Measurements from ENCODE around the gene GTPBP6.
"Not testable (repeated sequence)": the region's sequence is repeated elsewhere in the genome, so short reads cannot be mapped to it uniquely, and the experiment has no call there.

The GTPBP6 gene

DNA sequence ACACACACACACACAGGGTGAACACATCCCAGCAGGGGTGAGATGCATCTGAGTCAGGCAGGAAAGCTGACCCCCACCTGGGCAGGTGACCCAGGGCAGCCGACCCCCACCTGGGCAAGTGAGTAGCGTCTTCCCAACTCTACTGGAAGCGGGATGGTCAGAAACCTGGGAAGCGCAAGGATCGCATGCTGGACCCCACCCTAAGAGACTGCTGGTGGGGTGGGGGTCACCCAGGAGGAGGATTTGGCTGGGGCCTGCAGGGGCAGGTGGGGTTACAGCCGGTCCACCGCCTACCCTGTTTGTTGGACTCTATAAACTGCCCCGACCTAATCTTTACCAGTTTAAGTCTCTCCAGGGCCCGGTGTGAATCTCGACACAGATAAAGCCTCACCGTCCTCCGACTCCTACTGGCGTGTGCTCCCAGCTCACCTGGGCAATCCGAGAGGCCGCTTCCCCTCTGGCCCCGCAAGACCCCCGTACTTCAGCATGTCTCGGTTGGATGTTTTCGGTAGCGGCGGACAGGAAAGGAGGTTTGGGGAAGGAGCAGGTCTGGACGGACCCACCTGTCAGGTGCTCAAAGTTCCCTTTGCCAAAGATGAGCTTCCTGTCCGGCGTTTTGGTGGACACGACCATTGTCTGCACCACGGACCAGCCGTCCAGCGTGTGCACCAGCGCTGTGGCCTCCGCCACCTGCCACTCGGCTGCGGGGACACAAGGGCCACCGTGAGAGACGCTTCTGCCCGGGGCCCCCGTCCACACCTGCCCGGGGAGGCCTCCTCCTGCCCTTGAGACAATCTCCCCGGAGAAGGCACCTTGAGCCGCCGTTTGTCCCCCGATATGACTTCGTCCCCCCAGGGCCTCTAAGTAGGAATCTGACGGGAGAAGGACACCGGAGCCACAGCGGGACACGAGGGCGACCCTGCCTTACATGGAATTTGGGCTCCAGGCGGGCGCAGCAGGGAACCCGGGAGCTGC, 2.0 kb downstream of the GTPBP6 start:
- DNase-seq: peak in 1 of 5 donors; percentile 4

GRCh38 chrX:314781-315595, 3.6 kb downstream of the GTPBP6 start:
- DNase-seq: no peak

DNA sequence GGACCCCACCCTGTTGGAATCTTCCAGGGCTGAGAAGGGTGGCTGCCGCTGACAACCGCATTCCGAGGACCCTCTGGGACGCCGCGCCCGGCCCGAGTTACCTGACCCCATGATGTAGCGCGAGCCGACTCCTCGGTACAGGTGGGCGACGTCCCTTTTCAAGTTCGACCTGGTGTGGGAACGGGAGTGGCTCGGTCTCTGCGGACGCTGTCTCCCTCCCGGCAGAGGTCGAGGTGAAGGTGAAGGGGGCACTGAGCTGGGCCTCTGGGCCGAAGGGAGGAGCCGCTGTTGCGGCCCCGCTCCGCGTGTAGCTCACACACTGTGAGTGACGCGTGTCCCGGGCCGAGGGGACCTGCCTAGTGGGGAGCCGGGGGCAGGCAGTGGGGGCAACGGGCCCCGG, 4.5 kb downstream of the GTPBP6 start:
- peak in 1 of 5 donors; percentile 7 for DNase-seq

DNA sequence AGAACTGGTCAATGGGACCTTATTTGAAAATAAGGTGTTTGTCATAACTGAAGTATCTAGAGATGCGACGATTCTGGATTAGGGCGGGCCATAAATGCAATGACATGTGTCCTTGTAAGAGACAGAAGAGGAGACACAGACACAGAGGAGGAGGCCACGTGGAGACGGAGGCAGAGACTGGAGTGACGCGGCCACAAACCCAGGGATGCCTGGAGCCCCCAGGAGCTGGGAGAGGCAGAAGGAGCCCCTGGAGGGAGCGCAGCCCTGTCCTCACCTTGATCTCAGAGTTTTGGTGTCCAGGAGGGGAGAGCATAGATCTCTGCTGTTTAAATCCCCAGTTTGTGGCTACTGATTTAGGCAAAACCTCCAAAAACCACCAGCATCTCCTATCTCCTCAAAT, 5.0 kb downstream of the GTPBP6 start:
- peak in 1 of 5 donors; percentile 6 for DNase-seq

GRCh38 chrX:312621-313331, 5.8 kb downstream of the GTPBP6 start:
- peak in 1 of 5 donors; percentile 5 for DNase-seq

GRCh38 chrX:311156-312129, 7.2 kb downstream of the GTPBP6 start:
- DNase-seq: no peak

GRCh38 chrX:310621-311155, 7.9 kb downstream of the GTPBP6 start:
- no peak for DNase-seq

DNA sequence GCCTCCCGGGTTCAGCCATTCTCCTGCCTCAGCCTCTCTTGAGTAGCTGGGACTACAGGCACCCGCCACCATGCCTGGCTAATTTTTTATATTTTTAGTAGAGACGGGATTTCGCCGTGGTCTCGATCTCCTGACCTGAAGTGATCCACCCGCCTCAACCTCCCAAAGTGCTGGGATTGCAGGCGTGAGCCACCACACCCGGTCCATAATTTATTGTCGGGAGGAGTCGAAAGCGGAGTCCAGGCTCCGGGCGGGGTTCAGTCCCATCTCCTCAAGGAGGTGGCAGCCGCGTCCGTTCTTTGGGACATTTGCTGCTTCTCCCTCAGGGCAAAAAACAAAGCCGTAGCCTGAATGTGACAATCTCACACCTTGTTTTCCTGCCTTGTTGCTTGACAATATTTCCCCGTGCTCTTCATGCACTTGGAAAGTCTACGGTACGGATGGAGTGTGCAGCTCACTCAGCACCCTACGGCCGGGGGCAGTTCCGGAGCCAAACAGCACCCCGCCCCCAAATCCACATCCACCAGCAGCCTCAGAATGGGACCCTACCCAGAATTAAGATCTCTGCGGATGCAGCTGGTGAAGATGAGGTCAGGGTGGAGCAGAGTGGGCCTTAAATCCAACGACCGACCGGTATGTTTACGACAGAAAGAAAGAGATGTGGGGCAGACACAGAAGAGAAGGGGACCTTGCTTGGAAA, 9.6 kb downstream of the GTPBP6 start:
- DNase-seq: no peak

GRCh38 chrX:307261-308111, 11.1 kb downstream of the GTPBP6 start:
- DNase-seq: no peak

DNA sequence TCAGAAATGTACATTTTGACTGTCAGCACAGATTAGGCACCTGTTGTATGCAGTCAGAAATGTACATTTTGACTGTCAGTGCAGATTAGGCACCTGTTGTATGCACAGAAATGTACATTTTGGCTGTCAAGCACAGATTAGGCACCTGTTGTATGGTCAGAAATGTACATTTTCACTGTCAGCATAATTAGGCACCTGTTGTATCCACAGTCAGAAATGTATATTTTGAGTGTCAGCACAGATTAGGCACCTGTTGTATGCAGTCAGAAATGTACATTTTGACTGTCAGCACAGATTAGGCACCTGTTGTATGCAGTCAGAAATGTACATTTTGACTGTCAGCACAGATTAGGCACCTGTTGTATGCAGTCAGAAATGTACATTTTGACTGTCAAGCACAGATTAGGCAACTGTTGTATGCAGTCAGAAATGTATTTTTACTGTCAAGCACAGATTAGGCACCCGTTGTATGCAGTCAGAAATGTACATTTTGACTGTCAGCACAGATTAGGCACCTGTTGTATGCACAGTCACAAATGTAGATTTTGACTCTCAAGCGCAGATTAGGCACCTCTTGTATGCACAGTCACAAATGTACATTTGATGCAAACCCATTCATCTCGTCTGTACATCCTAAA, 11.9 kb downstream of the GTPBP6 start:
- DNase-seq: not testable (repeated sequence)

DNA sequence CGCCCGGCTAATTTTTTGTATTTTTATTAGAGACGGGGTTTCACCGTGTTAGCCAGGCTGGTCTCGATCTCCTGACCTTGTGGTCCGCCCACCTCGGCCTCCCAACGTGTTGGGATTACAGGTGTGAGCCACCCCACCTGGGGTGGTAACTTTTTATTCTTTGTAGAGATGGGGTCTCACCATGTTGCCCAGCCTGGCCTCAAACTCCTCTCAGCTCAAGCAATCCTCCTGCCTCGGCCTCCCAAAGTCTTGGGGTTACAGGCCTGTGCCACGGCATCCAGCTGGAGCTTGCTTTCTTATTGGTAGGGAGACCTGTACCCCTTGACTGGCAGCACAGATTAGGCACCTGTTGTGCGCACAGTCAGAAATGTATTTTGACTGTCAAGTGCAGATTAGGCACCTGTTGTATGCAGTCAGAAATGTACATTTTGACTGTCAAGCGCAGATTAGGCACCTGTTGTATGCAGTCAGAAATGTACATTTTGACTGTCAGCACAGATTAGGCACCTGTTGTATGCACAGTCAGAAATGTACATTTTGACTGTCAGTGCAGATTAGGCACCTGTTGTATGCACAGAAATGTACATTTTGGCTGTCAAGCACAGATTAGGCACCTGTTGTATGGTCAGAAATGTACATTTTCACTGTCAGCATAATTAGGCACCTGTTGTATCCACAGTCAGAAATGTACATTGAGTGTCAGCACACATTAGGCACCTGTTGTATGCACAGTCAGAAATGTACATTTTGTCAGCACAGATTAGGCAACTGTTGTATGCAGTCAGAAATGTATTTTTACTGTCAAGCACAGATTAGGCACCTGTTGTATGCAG, 12.6 kb downstream of the GTPBP6 start:
- not testable (repeated sequence) for DNase-seq

- DNase-seq: no peak
Measured at GRCh38 chrX:302975-303374, 15.6 kb downstream of the GTPBP6 start.

DNA sequence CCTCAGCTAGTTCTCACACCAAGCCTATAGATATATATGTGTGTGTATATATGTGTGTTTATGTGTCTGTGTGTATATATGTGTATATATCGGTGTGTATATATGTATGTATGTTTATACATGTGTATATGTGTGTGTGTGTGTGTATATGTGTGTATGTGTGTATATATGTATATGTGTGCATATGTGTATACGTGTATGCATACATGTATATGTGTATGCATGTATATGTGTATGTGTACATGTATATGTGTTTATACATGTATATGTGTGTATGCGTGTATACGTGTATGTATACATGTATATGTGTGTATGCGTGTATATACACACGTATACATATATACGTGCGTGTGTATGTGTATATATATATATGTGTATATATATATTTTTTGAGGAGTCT, 18.3 kb downstream of the GTPBP6 start:
- DNase-seq: no peak

DNA sequence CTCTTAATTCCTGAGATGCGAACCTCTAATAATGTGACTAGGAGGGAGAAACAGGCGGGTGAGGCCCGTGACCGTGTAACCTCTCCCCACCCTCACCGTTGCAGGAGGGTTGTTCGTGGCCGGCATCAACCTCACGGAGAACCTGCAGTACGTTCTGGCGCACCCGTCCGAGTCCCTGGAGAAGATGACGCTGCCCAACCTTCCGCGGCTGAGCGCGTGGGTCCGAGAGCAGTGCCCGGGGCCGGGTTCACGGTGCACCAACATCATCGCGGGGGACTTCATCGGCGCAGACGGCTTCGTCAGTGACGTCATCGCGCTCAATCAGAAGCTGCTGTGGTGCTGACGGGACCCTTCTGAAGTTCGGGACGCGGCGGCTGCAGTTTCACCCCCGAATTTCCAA, 19.6 kb downstream of the GTPBP6 start:
- no peak for DNase-seq

DNA sequence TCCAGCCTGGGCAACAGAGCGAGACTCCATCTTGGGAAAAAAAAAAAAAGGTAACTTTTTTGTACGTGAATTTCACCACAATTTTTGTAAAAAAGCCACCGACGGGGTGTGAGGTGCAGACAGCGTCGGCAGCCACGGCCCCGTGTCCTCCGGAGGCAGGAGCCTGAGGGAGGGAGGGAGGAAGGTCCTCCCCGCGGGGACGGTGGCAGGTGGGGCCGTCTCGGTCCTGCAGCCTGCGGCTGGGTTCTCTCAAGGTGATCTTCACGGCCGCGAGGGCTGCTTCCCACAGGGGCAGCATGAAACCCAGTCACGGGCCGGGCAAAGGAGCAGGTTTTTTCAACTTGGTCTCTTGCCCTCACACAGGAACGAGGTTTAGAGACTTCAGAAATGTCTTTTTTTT, 23.5 kb downstream of the GTPBP6 start:
- no peak for DNase-seq

GRCh38 chrX:292900-293897, 25.4 kb downstream of the GTPBP6 start:
- no peak for DNase-seq

DNA sequence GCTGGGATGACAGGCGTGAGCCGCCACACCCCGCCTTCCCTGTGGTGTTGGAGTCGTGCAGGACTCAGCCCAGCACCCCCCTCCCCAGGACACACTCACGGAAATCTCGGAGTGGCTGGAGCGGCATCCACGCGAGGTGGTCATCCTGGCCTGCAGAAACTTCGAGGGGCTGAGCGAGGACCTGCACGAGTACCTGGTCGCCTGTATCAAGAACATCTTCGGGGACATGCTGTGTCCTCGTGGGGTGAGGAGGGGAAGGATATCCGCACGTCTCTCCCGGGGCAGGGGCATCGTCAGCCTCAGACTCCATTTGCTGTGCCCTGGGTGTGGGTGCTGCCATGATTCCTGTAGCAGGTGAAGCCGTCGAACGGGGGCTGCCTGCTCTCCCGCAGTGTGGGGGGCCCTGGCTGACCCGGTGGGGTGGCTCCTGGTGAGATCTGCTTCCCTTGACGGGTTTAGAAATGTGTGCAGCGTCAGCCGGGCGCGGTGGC, 27.1 kb downstream of the GTPBP6 start:
- no peak for DNase-seq

Data from T-helper 1 cell (primary cell).